GM21529 (cell line): ENCODE results near the gene LRRC66.

Experiments
- ATAC-seq: cut with Tn5 transposase; IDR thresholded peaks from one replicate; pipeline ENCODE4 v1.9.1; 2021; ENCODE audit not compliant: unreplicated experiment

LRRC66 gene

GRCh38 chr4:52012651-52013050 lies 7.5 kb downstream of the LRRC66 start:
- ATAC-seq: no peak

GRCh38 chr4:52010986-52011385 lies 9.2 kb downstream of the LRRC66 start:
- no peak for ATAC-seq

- no peak for ATAC-seq
Observed at GRCh38 chr4:52006887-52007286, 13.3 kb downstream of the LRRC66 start.

GRCh38 chr4:52005604-52006273 lies 14.4 kb downstream of the LRRC66 start:
- no peak for ATAC-seq

GRCh38 chr4:52004414-52004813 lies 15.7 kb downstream of the LRRC66 start:
- ATAC-seq: no peak

- ATAC-seq: no peak
Observed at GRCh38 chr4:52001616-52002015, 18.5 kb downstream of the LRRC66 start.

GRCh38 chr4:51999250-51999649 lies 20.9 kb downstream of the LRRC66 start:
- ATAC-seq: no peak

GRCh38 chr4:51998837-51999236 lies 21.3 kb downstream of the LRRC66 start:
- no peak for ATAC-seq

- ATAC-seq: no peak
Observed at GRCh38 chr4:51997647-51998046, 22.5 kb downstream of the LRRC66 start.

- no peak for ATAC-seq
Observed at GRCh38 chr4:51995647-51996220, 24.4 kb downstream of the LRRC66 start.

- no peak for ATAC-seq
Observed at GRCh38 chr4:51965862-51966261, 54.3 kb downstream of the LRRC66 start.

- no peak for ATAC-seq
Observed at GRCh38 chr4:51963841-51964517, 56.2 kb downstream of the LRRC66 start.

- no peak for ATAC-seq
Observed at GRCh38 chr4:51960486-51960885, 59.7 kb downstream of the LRRC66 start.

GRCh38 chr4:51958199-51958968 lies 61.8 kb downstream of the LRRC66 start:
- no peak for ATAC-seq
